Activated CD4-positive, alpha-beta T cell treated with anti-CD3 and anti-CD28 coated beads, Interleukin-2, amount 50 U/mL, for 48 hours (primary cell): Measurements from ENCODE around the gene HK1.
A peak's percentile ranks its signal among the peaks of the same experiment; 100 is the strongest.

Experiments
- DNase-seq, 2 experiments: peaks; one replicate each; pipeline ENCODE4 v3.0.0-alpha.2; 2020

HK1 gene

DNA sequence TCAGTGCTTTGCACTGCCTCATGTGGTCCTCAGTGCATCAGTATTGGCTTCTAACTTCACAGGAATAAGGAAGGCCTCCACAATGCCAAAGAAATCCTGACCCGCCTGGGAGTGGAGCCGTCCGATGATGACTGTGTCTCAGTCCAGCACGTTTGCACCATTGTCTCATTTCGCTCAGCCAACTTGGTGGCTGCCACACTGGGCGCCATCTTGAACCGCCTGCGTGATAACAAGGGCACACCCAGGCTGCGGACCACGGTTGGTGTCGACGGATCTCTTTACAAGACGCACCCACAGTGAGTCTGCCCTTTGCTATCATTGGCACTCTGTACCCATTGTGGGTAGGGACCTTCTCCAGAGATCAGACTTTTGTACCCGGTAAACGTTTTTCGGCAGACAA lies 101.5 kb downstream of the HK1 start:
- DNase-seq: no peak

DNA sequence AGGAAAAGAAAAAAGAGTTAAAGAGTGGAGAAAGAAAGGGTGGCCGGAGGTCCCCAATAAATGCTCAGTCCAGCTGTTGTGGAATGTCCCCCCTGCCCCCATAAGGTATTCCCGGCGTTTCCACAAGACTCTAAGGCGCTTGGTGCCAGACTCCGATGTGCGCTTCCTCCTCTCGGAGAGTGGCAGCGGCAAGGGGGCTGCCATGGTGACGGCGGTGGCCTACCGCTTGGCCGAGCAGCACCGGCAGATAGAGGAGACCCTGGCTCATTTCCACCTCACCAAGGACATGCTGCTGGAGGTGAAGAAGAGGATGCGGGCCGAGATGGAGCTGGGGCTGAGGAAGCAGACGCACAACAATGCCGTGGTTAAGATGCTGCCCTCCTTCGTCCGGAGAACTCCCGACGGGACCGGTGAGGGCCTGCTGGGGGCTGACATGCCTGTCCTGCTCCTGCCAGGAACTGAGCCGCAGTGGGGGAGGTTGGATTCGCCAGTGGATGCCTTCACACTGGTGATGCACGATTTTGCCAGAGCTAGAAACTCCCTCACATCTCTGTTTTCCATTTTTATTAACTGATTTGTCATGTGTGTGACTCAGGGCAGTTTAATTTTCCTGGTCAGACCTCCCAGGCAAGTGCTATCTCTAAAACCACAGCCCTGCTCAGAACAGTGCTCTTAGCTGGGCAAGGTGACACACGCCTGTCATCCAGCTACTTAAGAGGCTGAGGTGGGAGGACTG lies 104.3 kb downstream of the HK1 start:
- DNase-seq: no peak

DNA sequence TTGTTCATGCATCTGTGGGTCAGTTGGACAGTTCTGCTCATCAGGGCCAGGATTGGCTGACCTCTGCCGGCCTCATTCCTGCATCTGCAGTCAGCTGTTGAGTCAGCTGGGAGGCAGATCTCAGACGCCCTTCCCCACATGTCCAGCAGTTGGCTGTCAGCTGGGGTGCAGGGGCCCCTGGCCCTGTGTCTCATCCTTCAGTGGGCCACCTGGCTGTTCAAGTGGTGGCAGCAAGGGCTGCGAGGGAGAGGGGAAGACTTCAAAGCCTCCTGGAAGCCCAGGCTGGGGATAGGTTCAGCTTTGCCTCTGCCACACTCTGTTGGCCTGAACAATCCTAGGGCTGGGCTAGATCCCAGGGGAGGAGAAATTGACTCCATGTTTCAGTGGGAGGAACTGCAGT lies 105.3 kb downstream of the HK1 start:
- no peak for DNase-seq

DNA sequence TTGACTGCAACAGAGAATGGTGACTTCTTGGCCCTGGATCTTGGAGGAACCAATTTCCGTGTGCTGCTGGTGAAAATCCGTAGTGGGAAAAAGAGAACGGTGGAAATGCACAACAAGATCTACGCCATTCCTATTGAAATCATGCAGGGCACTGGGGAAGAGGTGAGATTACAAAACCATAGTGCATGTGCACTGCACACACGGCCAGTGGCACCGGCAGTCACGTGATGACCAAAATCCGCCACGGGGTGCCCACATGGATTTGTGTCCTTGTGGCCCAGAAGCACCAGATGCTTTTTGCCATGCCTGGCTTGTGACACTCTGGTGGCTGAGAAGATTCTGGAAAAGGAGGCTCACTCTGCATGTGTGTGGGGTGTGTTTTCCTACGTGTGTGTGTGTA lies 106.0 kb downstream of the HK1 start:
- no peak for DNase-seq

DNA sequence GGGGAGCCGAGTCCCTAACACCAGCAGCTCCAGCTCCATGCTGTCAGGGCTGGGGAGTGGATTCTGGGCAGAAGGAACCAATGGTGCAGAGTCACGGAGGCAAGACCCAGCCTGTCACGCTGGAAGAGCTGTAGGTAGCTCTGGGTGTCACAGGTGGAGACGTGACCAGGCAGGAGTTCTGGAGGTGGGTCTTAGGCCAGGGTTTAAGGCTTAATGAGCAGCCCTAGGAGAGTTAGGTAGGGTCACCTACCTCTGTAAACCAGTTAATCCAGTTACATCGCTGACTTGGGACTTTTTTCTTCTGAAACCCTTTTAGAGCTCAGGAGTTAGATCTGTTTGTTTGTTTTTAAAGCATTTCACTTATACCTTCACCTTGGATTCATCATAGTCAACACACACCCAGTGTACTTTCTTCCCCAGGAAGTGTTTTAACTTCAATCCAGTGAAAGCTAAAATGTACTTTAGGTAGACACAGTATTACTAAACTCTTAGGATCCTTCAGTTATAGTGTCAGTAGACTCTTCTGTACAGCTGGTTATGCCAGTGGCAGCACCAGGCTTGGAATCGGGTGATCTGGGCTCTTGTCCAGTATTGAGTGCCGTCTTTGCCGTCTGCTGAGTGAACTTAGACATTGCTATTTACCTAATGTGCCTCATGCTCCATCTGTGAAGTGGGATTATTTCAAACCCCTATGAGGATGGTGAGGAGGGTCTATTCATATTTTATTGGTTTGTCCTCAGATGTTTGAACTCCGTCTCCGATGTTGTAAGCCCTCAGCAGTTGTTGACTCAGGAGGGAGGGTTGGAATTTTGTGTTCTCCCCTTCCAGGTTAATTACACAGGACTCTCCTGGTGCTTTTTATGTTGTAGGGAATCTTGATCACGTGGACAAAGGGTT lies 107.4 kb downstream of the HK1 start:
- DNase-seq: no peak

DNA sequence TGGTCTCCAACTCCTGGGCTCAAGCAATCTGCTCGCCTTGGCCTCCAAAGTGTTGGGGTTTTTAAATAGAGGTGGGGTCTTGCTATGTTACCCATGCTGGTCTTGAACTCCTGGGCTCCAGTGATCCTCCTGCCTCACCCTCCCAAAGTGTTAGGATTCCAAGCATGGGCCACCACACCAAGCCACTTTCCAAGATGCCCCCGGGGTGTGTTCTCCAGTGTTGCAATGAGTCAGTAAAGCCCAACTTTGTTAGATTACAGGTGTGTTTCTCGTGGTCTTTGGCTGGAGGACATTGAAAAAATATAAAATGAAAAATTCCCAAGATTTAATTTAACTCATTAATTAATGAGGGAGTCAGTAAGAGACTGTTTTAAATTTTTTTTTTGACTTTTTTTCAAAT lies 109.2 kb downstream of the HK1 start:
- DNase-seq: no peak

DNA sequence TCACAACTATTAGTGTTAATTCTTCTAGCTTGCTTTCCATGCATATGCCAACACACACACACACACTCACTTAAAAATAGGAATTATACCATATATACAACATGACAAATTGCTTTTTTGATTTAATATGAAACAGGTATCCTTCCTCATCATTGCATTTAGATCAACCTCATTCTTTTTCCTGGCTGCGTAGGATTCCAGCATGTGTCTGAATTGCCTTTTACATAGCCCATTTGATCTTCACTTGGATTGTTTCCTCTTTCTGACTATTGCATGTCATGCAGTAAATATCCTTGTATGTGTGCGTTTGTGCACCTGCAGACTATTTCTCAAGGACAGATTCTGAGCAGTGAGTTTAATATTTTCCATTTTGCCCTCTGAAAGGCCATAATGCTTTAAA lies 110.2 kb downstream of the HK1 start:
- DNase-seq: no peak

DNA sequence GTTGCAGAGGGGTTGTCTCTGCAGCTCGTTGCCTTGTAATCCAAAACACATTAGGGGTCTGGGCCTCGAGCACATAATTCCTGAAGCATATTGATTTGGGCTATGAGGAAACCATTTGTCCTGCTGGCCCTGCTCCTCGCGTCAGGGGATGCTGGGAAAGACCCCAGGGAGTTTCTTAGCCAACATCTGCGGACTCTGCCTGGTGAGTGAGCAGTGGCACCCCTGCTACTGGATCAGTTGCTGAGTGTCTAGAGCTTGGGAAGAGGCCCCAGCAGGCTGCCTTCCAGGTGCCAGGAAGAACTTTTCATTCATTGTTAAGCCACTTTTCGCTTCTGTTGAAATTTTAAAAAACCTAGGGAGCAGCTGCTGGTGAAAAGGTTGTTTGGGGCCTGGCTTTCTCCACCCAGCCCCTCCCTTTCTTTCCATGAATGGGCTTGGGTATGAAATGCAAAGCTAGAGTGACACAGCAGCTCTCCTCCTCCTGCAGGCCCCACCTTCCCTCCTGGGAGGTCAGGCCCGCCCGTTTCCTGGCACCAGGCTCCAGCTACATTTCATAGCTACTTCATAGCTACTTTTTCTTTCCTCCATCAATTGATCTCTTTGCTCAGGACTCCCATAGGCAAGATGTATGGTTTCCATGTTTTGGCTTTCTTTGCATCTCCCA lies 111.7 kb downstream of the HK1 start:
- DNase-seq: no peak

DNA sequence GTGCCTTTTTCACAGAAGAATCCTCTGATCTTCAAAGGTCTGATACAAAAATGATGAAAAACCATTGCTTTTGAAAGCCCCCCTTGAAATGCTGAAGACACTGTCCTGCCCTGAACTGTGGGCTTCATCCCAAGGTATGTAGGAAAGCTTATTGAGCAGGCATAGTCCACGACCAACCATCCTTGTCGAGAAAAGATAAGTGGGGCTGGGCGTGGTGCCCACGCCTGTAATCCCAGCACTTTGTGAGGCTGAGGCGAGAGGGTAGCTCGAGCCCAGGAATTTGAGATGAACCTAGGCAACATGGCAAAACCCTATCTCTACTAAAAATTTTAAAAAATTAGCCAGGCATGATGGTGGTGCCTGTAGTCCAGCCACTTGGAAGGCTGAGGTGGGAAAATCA lies 112.9 kb downstream of the HK1 start:
- DNase-seq: no peak

DNA sequence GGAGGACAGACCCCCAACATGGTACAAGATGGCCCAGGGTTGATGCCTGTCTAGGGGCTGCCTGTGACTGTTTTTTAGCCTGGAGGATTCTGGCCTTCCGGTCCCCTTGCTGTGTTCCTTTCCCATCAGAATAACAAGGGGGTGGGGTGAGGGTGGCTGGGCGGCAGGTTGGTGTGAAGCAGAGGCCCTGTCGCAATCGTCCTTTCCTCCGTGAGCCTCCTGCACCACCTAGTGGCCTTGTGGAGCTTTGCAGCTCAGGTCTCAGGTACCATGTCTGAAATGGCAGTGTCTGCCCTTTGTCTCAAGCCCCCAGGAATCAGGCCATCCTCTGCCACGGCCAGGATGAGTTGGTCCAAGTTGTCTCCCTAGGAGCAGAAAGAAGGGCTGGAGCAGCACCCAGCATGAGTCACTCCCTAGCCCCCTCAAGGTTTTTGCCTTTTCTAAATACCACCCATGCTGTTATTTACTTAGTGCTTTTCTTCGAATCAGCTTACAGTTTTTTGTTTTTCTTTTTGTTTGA lies 114.2 kb downstream of the HK1 start:
- DNase-seq: peak; percentile 78 to 85

DNA sequence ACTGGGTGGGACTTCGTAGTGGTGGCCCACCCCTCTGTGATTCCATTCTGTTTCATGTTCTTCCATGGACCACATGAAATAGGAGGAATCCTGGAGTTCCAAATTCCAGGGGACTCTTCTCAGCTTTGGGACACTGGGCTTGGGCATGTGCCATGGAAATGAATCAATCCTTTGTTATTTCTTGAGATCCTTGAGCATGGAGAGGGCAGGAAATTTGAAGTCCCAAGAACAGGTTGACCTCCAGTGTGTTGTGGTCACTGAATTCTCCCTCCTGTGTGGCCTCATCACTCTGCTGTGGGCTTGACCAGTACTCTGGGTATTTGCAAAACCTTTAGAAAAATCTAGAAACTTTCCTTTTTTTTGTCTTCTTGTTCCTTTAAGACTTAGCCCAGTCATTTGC lies 115.7 kb downstream of the HK1 start:
- no peak for DNase-seq

DNA sequence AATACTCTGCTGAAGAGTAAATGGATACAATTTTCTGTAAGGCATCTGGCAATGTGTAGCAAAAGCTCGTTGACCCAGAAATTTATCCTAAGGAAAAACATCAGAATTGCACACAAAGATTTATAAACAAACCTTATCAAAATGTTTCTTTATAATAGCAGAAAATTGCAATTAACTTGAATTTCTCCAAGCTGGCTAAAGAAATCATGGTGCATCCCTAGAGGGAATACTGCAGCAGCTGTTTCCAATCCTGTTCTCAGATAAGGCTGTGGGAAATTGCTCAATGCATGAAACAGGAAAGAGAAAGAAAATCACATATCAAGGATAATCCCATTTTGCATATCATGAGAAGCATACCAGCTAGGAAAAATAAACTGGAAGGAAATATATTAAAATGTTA lies 119.7 kb downstream of the HK1 start:
- no peak for DNase-seq

DNA sequence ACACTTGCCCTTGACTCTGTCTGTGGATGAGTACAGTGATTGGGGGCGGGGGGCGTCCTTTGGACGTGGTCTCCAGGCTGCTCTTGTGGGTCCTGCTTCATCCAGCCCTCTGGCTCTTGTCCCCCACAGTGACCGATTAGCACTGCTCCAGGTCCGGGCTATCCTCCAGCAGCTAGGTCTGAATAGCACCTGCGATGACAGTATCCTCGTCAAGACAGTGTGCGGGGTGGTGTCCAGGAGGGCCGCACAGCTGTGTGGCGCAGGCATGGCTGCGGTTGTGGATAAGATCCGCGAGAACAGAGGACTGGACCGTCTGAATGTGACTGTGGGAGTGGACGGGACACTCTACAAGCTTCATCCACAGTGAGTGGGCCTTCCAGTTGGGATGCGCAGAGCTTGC lies 120.2 kb downstream of the HK1 start:
- no peak for DNase-seq

DNA sequence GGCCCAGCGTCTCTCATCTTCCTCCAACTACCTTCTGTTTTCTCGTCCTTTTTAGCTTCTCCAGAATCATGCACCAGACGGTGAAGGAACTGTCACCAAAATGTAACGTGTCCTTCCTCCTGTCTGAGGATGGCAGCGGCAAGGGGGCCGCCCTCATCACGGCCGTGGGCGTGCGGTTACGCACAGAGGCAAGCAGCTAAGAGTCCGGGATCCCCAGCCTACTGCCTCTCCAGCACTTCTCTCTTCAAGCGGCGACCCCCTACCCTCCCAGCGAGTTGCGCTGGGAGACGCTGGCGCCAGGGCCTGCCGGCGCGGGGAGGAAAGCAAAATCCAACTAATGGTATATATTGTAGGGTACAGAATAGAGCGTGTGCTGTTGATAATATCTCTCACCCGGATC lies 122.6 kb downstream of the HK1 start:
- no peak for DNase-seq

DNA sequence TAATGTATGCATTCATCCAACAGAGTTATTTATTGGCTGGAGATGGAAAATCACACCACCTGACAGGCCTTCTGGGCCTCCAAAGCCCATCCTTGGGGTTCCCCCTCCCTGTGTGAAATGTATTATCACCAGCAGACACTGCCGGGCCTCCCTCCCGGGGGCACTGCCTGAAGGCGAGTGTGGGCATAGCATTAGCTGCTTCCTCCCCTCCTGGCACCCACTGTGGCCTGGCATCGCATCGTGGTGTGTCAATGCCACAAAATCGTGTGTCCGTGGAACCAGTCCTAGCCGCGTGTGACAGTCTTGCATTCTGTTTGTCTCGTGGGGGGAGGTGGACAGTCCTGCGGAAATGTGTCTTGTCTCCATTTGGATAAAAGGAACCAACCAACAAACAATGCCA lies 123.1 kb downstream of the HK1 start:
- no peak for DNase-seq

DNA sequence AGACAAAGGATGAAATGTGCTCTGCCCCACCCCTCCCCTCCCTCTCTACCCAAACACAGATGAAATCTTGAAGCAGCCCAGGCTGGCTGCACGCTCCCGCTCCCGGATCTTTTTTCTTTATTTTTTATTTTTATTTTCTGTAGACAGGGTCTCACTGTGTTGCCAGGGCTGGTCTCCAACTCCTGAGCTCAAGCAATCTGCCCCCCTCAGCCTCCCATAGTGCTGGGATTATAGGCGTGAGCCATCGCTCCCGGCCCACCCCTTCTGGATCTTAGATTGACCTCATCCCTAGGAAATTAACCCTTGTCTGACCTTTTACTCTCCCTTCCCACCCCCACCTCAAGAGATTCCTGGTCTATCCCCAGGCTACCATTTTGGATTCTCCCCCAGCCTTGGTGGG lies 124.1 kb downstream of the HK1 start:
- DNase-seq: no peak

DNA sequence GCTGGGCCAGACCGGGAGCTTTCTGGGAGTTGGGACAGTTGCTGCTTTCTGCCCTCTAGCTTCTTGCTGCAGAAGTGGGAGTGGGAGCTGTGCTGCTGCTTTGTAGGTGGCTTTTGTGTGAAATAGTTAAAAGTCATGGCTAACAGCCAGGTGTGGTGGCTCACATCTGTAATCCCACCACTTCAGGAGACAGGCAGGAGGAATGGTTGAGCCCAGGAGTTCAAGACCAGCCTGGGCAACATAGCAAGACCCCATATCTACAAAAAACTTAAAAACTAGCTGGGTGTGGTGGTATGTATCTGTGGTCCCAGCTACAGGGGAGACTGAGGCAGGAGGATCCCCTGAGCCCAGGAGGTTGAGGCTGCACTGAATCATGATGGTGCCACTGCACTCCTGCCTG lies 124.8 kb downstream of the HK1 start:
- DNase-seq: no peak

DNA sequence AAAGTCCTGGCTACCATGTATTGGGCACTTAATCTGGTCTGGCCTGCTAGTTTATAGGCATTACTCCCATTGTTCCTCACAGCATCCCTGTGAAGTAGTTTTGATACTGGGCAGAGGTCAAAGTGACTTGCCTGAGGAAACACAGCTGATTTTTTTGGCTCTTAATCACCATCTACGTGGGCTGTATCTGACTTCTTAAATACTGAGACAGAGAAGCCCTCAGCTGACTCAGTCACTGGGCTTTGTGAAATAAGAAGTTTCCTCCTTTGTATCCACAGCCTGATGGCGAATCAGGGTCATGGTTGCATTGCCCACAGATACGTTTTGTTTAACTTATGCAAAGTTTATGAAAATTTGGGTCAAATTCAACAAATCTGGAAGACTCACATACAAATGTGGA lies 125.2 kb downstream of the HK1 start:
- no peak for DNase-seq

DNA sequence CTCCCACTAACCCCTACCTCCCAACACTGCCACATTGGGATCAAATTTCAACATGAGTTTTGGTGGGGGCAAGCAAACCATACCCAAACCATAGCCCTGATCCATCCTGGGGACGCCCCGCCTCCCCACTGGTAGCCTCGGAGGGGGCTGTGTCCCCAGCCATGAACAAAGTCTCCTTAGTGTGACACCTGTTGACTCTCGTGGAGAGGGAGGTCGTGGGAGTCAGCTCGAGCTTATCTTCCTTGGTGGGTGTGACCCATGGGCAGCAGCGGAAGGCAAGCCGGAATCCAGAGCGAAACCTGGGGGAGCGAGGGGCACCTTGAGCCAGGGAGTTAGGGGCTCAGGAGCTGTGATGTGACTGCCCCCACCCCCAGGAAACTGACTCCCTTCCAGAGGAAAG lies 126.5 kb downstream of the HK1 start:
- no peak for DNase-seq

DNA sequence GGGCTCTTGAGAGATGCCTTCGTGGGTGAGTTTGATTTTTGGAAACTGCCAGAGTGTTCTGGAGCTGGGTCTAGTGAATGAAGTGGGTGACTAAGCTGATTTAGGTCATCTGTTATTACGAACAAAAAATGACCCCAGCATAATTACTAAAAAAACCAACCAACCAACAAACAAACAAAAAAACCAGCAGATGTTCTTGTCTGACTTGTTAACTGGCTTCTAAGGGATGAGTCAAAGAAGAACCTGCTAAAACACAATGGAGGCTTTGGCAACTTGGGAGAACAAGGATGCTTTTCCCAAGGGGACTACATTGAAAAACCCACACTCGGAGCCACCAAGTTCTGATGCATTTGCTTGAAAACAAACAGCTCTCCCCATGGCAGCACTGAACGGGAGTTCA lies 126.9 kb downstream of the HK1 start:
- no peak for DNase-seq

DNA sequence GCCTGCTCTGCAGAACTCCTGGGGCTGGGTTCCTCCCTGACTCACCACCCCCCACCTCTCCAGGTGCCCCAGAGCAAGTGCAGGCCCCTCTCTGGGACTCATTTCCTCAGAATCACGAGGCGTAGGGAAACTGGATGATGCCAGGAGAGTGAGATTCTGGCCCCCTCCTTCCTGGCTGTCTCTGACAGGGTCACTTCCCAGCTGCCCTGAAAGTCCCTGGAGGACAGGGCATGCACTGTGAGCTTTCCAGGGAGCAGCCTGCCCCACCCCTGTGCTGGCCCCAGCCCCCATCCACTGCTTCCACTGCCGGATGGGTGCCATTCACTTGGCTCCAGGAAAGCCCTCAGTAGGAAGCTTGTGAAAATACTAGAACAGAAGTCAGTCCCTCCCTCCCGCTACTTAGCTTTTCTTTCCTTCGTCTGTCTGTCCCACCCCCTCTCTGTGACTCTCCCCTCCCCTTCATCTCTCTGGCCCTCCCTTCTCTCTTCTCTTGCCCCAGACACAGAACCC lies 128.1 kb downstream of the HK1 start:
- DNase-seq: peak in 1 of 2 experiments; percentile 14

DNA sequence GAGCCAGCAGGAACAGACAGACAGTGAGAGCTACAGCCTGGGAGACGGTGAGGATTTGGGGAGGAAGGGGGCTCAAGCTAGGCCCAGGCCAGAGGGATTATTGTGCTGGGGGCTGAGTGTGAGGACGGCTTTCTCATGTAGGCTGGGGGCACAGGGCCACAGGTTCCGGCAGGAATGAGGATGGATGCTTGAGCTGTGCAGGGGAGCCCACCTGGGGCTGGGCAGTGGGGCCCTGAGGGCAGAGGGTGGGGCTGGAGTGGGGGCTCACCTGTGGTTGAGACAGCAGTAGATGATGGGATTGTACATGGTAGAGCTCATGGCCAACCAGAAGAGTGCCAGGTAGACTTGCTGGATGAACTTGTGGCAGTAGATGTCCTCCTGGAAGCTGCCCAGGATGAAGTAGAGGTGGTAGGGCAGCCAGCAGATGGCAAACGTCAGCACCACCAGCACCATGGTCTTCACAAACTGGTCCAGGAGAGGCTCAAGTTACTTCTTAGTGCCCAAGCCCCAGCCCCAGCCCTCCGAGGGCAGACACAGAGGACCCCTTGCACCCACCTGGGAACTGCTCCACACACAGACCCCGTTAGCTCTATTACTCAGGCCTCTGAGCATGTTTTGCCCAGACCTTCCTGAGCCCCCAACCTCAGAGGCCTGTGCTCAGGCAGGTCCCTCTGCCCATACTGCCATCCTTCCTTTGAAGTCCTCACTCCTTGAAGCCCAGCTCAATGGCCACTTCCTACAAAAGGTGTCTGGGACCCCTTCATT lies 128.7 kb downstream of the HK1 start:
- no peak for DNase-seq
